Measurements from ENCODE around the gene C17orf100. TPM values are rescaled to one million over a fixed set of nuclear protein-coding genes. Genes with fewer than 3 reads are reported as not detected.

C17orf100 gene
- total and polyA plus RNA-seq, 2 of the 13 experiments (the other 11 are each of a cell fraction or from before 2014, with no cell fraction given) = 3.6 to 8.7 TPM

GRCh38 chr17:6610011-6610410 lies 41.6 kb upstream of the C17orf100 start:
- in situ Hi-C loops (cut with HindIII; ENCODE audit: extremely low pct_ligation_motif_present, low pct_unique_long_range_greater_than_20kb) = no loop called here
- H3K27me3 ChIP-seq (ENCODE audit: control insufficient read depth in 1 of 2, insufficient read depth in 2 of 2, low read length in 2 of 2) = no peaks in the 10 kb centered on the region
- H3K4me1 ChIP-seq (ENCODE audit: insufficient read depth, low read length) = no peaks in the 10 kb centered on the region
- peaks cover 18 to 62% of the 10 kb centered on the region in 2 experiments; a peak in 4 of 5 replicates for H3K36me3 ChIP-seq (replicated peaks in 1 of 2; ENCODE audit: control insufficient read depth in 1 of 2, insufficient read depth in 2 of 2, low read length in 2 of 2)
- 96% methylated on average over 5 of the region's 5 CpGs for WGBS (ENCODE audit: low lambda C conversion rate)
- BruUV-seq (replicated peaks) = no TSS peak
- ChIA-PET POLR2A (no interaction called here), CTCF (ENCODE audit: low intra/inter-chr PET ratio, low total read pairs) (no interaction called here)
- H4K20me1 ChIP-seq (ENCODE audit: insufficient read depth, low read length) = no peaks in the 10 kb centered on the region
- intact Hi-C loops (cut with micrococcal nuclease; ENCODE audit: unreplicated experiment) = no loop called here
- TF ChIP-seq ZNF276 (CRISPR knock-in tag; IDR thresholded peaks at IDR 0.05; ENCODE audit: low read depth) (no peak), DMAP1 (CRISPR knock-in tag; IDR thresholded peaks at IDR 0.05) (no peak), TEAD3 (CRISPR knock-in tag; optimal IDR thresholded peaks at IDR 0.05; ENCODE audit: borderline replicate concordance) (no peak), NFE2L2 (IDR thresholded peaks at IDR 0.05; ENCODE audit: low read length) (no peak), ZNF468 (CRISPR knock-in tag; IDR thresholded peaks at IDR 0.05) (no peak), NFIC (IDR thresholded peaks at IDR 0.05; ENCODE audit: low read length) (no peak), ZSCAN5A (CRISPR knock-in tag; IDR thresholded peaks at IDR 0.05; ENCODE audit: borderline replicate concordance) (no peak), ZNF501 (CRISPR knock-in tag; IDR thresholded peaks at IDR 0.05) (no peak), ZFP36 (IDR thresholded peaks at IDR 0.05; ENCODE audit: borderline replicate concordance, low read depth, low read length, partially characterized antibody) (no peak), AGO1 (IDR thresholded peaks at IDR 0.05; ENCODE audit: low read depth, low read length, poor library complexity, severe bottlenecking) (no peak), CENPBD1 (CRISPR knock-in tag; IDR thresholded peaks at IDR 0.05; ENCODE audit: borderline replicate concordance, low read depth) (no peak), ISL2 (CRISPR knock-in tag; IDR thresholded peaks at IDR 0.05) (no peak), CC2D1A (CRISPR knock-in tag; IDR thresholded peaks at IDR 0.05) (no peak), ZNF530 (CRISPR knock-in tag; IDR thresholded peaks at IDR 0.05; ENCODE audit: low read depth) (no peak), ZNF616 (CRISPR knock-in tag; IDR thresholded peaks at IDR 0.05; ENCODE audit: low read depth) (no peak), KDM6A (CRISPR knock-in tag; IDR thresholded peaks at IDR 0.05; ENCODE audit: low read depth) (no peak), ZNF367 (CRISPR knock-in tag; IDR thresholded peaks at IDR 0.05; ENCODE audit: borderline replicate concordance) (no peak), ZNF446 (CRISPR knock-in tag; IDR thresholded peaks at IDR 0.05) (no peak)
- no peak overlapping the region for H3K9ac ChIP-seq (ENCODE audit: insufficient read depth, low read depth, low read length)
- DNase-seq (ENCODE audit: low spot score) (no peak), ATAC-seq (no peak), FAIRE-seq (no peak)
- no peak overlapping the region for H3K4me2 ChIP-seq (ENCODE audit: low read depth, low read length)
- H3K4me3 ChIP-seq (replicated peaks in 1 of 3; ENCODE audit: insufficient read depth in 1 of 3, low read depth in 2 of 3, low read length in 3 of 3) = no peak overlapping the region
- no peaks in the 10 kb centered on the region for H3K79me2 ChIP-seq (ENCODE audit: insufficient read depth, low read length)
- H2AFZ ChIP-seq (ENCODE audit: low read length) = no peak overlapping the region
- H3K9me3 ChIP-seq (ENCODE audit: low read length) = no peaks in the 10 kb centered on the region
- H3K27ac ChIP-seq (ENCODE audit: extremely low read length, insufficient read depth, low read length) = no peak overlapping the region
